Measurements from ENCODE around the gene CCDC158.
"Not testable (repeated sequence)": the region's sequence is repeated elsewhere in the genome, so short reads cannot be mapped to it uniquely, and the experiment has no call there.

The CCDC158 gene

GRCh38 chr4:76365636-76366035 lies 55.3 kb downstream of the CCDC158 start:
- DNase-seq (ENCODE audit: low read depth) = no peak

- no peak for DNase-seq (ENCODE audit: low read depth)
These were observed 56.2 kb downstream of the CCDC158 start for GRCh38 chr4:76364763-76365162.

GRCh38 chr4:76363556-76364290 lies 57.2 kb downstream of the CCDC158 start:
- no peak for DNase-seq (ENCODE audit: low read depth)

- no peak for DNase-seq (ENCODE audit: low read depth)
These were observed 59.1 kb downstream of the CCDC158 start for GRCh38 chr4:76361689-76362412.

GRCh38 chr4:76359881-76360466 lies 61.0 kb downstream of the CCDC158 start:
- DNase-seq (ENCODE audit: low read depth) = not testable (repeated sequence)

- DNase-seq (ENCODE audit: low read depth) = no peak
These were observed 63.0 kb downstream of the CCDC158 start for GRCh38 chr4:76357981-76358380.

GRCh38 chr4:76354517-76355473 lies 66.1 kb downstream of the CCDC158 start:
- no peak for DNase-seq (ENCODE audit: low read depth)

GRCh38 chr4:76342803-76343202 lies 78.1 kb downstream of the CCDC158 start:
- DNase-seq (ENCODE audit: low read depth) = no peak

- no peak for DNase-seq (ENCODE audit: low read depth)
These were observed 78.8 kb downstream of the CCDC158 start for GRCh38 chr4:76342191-76342590.

- DNase-seq (ENCODE audit: low read depth) = no peak
These were observed 79.9 kb downstream of the CCDC158 start for GRCh38 chr4:76341063-76341462.

- DNase-seq (ENCODE audit: low read depth) = no peak
These were observed 81.6 kb downstream of the CCDC158 start for GRCh38 chr4:76339364-76339763.

GRCh38 chr4:76334885-76335284 lies 86.1 kb downstream of the CCDC158 start:
- DNase-seq (ENCODE audit: low read depth) = no peak

GRCh38 chr4:76326515-76326914 lies 94.4 kb downstream of the CCDC158 start:
- no peak for DNase-seq (ENCODE audit: low read depth)

- DNase-seq (ENCODE audit: low read depth) = no peak
These were observed 95.9 kb downstream of the CCDC158 start for GRCh38 chr4:76325072-76325471.

- no peak for DNase-seq (ENCODE audit: low read depth)
These were observed 98.7 kb downstream of the CCDC158 start for GRCh38 chr4:76322236-76322635.

GRCh38 chr4:76316131-76316530 lies 104.8 kb downstream of the CCDC158 start:
- DNase-seq (ENCODE audit: low read depth) = no peak

GRCh38 chr4:76315267-76315918 lies 105.5 kb downstream of the CCDC158 start:
- no peak for DNase-seq (ENCODE audit: low read depth)

GRCh38 chr4:76313547-76313946 lies 107.4 kb downstream of the CCDC158 start:
- no peak for DNase-seq (ENCODE audit: low read depth)

GRCh38 chr4:76312457-76312856 lies 108.5 kb downstream of the CCDC158 start:
- DNase-seq (ENCODE audit: low read depth) = no peak

- DNase-seq (ENCODE audit: low read depth) = no peak
These were observed 109.0 kb downstream of the CCDC158 start for GRCh38 chr4:76311896-76312331.

- no peak for DNase-seq (ENCODE audit: low read depth)
These were observed 110.3 kb downstream of the CCDC158 start for GRCh38 chr4:76310683-76311082.

Measured in stimulated activated CD8-positive, alpha-beta memory T cell treated with anti-CD3 and anti-CD28 coated beads, Interleukin-15, amount 100 ng/mL, for 1 hour (primary cell).